Measurements from ENCODE around the gene ARHGEF28. TPM values are rescaled to one million over a fixed set of nuclear protein-coding genes. Genes with fewer than 3 reads are reported as not detected.

The ARHGEF28 gene
- total RNA-seq, 1 donor, result 26.2 TPM

GRCh38 chr5:73664796-73665195, 38.8 kb downstream of the ARHGEF28 start:
- no peak overlapping the region for H3K4me3 ChIP-seq (ENCODE audit: low read depth, low read length)
- TF ChIP-seq CTCF (IDR thresholded peaks at IDR 0.05; ENCODE audit: insufficient read depth, low read length), result no peak
- no peak for DNase-seq (ENCODE audit: low read depth)

GRCh38 chr5:73666891-73667290, 40.9 kb downstream of the ARHGEF28 start:
- DNase-seq (ENCODE audit: low read depth), result no peak
- no peak for TF ChIP-seq CTCF (IDR thresholded peaks at IDR 0.05; ENCODE audit: insufficient read depth, low read length)
- no peak overlapping the region for H3K4me3 ChIP-seq (ENCODE audit: low read depth, low read length)

GRCh38 chr5:73668017-73668416, 42.0 kb downstream of the ARHGEF28 start:
- no peak overlapping the region for H3K4me3 ChIP-seq (ENCODE audit: low read depth, low read length)
- TF ChIP-seq CTCF (IDR thresholded peaks at IDR 0.05; ENCODE audit: insufficient read depth, low read length), result no peak
- DNase-seq (ENCODE audit: low read depth), result no peak

- DNase-seq (ENCODE audit: low read depth), result no peak
- TF ChIP-seq CTCF (IDR thresholded peaks at IDR 0.05; ENCODE audit: insufficient read depth, low read length), result no peak
- H3K4me3 ChIP-seq (ENCODE audit: low read depth, low read length), result no peak overlapping the region
Observed at GRCh38 chr5:73668486-73669111, 42.6 kb downstream of the ARHGEF28 start.

GRCh38 chr5:73670731-73671130, 44.7 kb downstream of the ARHGEF28 start:
- H3K4me3 ChIP-seq (ENCODE audit: low read depth, low read length), result no peak overlapping the region
- no peak for TF ChIP-seq CTCF (IDR thresholded peaks at IDR 0.05; ENCODE audit: insufficient read depth, low read length)
- DNase-seq (ENCODE audit: low read depth), result no peak

- TF ChIP-seq CTCF (IDR thresholded peaks at IDR 0.05; ENCODE audit: insufficient read depth, low read length), result no peak
- no peak for DNase-seq (ENCODE audit: low read depth)
- no peak overlapping the region for H3K4me3 ChIP-seq (ENCODE audit: low read depth, low read length)
Observed at GRCh38 chr5:73672132-73672531, 46.1 kb downstream of the ARHGEF28 start.

GRCh38 chr5:73673161-73673591, 47.2 kb downstream of the ARHGEF28 start:
- peak; percentile 20 for TF ChIP-seq CTCF (IDR thresholded peaks at IDR 0.05; ENCODE audit: insufficient read depth, low read length)
- no peak overlapping the region for H3K4me3 ChIP-seq (ENCODE audit: low read depth, low read length)
- DNase-seq (ENCODE audit: low read depth), result peak; percentile 91
